GM04503 (cell line): ENCODE data around the gene ZNF541.

Source experiments
- DNase-seq: peaks from one replicate; pipeline ENCODE4 v3.0.0-alpha.2; 2012; ENCODE audit warnings: low read depth

ZNF541 gene

GRCh38 chr19:47542030-47542475 is 30.9 kb downstream of the ZNF541 start:
- peak; percentile 18 for DNase-seq

- DNase-seq = no peak
Measured at GRCh38 chr19:47541518-47541917, 31.4 kb downstream of the ZNF541 start.

GRCh38 chr19:47540748-47541147 is 32.2 kb downstream of the ZNF541 start:
- no peak for DNase-seq

GRCh38 chr19:47539747-47540311 is 33.1 kb downstream of the ZNF541 start:
- DNase-seq = no peak

GRCh38 chr19:47538812-47539211 is 34.1 kb downstream of the ZNF541 start:
- no peak for DNase-seq

- DNase-seq = no peak
Measured at GRCh38 chr19:47537493-47537892, 35.5 kb downstream of the ZNF541 start.

- DNase-seq = no peak
Measured at GRCh38 chr19:47534628-47535027, 38.3 kb downstream of the ZNF541 start.

GRCh38 chr19:47531640-47532387 is 41.1 kb downstream of the ZNF541 start:
- no peak for DNase-seq

GRCh38 chr19:47529018-47529742 is 43.8 kb downstream of the ZNF541 start:
- DNase-seq = no peak

GRCh38 chr19:47526798-47527197 is 46.1 kb downstream of the ZNF541 start:
- DNase-seq = no peak

- no peak for DNase-seq
Measured at GRCh38 chr19:47523473-47523872, 49.5 kb downstream of the ZNF541 start.
